Measurements from ENCODE around the gene SRSF1. TPM values are rescaled to one million over a fixed set of nuclear protein-coding genes. Genes with fewer than 3 reads are reported as not detected.

SRSF1 gene
- total and polyA plus RNA-seq, 9 donors: 77.8 to 184 (median 157) TPM

- Histone ChIP-seq H3K36me3 (no peaks in the 10 kb centered on the region), H3K4me1 (ENCODE audit: insufficient read depth) (no peaks in the 10 kb centered on the region), H3K9me3 (no peaks in the 10 kb centered on the region), H3K27ac (no peak overlapping the region), H3K4me3 (no peak overlapping the region), H3K27me3 (no peaks in the 10 kb centered on the region)
- no peak for TF ChIP-seq POLR2A (IDR thresholded peaks at IDR 0.05)
- TF ChIP-seq EP300 (IDR thresholded peaks at IDR 0.05): no peak
- TF ChIP-seq, protein P1, sequence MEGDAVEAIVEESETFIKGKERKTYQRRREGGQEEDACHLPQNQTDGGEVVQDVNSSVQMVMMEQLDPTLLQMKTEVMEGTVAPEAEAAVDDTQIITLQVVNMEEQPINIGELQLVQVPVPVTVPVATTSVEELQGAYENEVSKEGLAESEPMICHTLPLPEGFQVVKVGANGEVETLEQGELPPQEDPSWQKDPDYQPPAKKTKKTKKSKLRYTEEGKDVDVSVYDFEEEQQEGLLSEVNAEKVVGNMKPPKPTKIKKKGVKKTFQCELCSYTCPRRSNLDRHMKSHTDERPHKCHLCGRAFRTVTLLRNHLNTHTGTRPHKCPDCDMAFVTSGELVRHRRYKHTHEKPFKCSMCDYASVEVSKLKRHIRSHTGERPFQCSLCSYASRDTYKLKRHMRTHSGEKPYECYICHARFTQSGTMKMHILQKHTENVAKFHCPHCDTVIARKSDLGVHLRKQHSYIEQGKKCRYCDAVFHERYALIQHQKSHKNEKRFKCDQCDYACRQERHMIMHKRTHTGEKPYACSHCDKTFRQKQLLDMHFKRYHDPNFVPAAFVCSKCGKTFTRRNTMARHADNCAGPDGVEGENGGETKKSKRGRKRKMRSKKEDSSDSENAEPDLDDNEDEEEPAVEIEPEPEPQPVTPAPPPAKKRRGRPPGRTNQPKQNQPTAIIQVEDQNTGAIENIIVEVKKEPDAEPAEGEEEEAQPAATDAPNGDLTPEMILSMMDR (IDR thresholded peaks at IDR 0.05): no peak
- 56 to 66% (median 60%) methylated on average over 6 of the region's 6 CpGs for WGBS, 3 donors
- DNase-seq: no peak
- intact Hi-C loops (cut with DNase I): no loop called here
Observed at GRCh38 chr17:58032691-58033415, 25.8 kb upstream of the SRSF1 start.

DNA sequence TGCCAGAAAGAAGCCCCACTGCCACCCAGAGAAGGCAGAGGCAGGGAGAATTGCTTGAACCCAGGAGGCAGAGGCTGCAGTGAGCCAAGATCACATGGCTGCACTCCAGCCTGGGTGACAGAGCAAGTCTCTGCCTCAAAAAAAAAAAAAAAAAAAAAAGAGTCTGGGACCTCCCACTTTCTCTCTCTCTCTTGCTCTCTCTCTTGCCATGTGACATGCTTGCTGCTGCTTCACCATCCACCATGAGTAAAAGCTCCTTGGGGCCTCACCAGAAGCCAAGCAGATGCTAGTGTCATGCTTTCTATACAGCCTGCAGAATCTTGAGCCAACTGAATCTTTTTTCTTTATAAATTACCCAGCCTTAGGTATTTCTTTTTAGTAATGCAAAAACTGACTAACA lies 21.5 kb upstream of the SRSF1 start:
- intact Hi-C loops (cut with DNase I): no loop called here
- no peak overlapping the region for H3K4me3 ChIP-seq
- TF ChIP-seq, protein P1 (IDR thresholded peaks at IDR 0.05): no peak
- no peak for TF ChIP-seq POLR2A (IDR thresholded peaks at IDR 0.05)
- TF ChIP-seq EP300 (IDR thresholded peaks at IDR 0.05): no peak
- H3K36me3 ChIP-seq: no peaks in the 10 kb centered on the region
- H3K27me3 ChIP-seq: no peaks in the 10 kb centered on the region
- no peak overlapping the region for H3K27ac ChIP-seq
- no peak for DNase-seq
- H3K4me1 ChIP-seq (ENCODE audit: insufficient read depth): no peaks in the 10 kb centered on the region
- no peaks in the 10 kb centered on the region for H3K9me3 ChIP-seq

- H3K4me1 ChIP-seq (ENCODE audit: insufficient read depth): no peaks in the 10 kb centered on the region
- H3K27me3 ChIP-seq: no peaks in the 10 kb centered on the region
- no peaks in the 10 kb centered on the region for H3K9me3 ChIP-seq
- TF ChIP-seq POLR2A (IDR thresholded peaks at IDR 0.05) (no peak), EP300 (IDR thresholded peaks at IDR 0.05) (no peak)
- TF ChIP-seq, protein P1 (IDR thresholded peaks at IDR 0.05): no peak
- DNase-seq: no peak
- no peak overlapping the region for H3K27ac ChIP-seq
- 76 to 83% (median 77%) methylated on average over 9 of the region's 9 CpGs for WGBS, 3 donors
- intact Hi-C loops (cut with DNase I): no loop called here
- H3K36me3 ChIP-seq: no peaks in the 10 kb centered on the region
- H3K4me3 ChIP-seq: no peak overlapping the region
Observed at GRCh38 chr17:58020401-58020800, 13.4 kb upstream of the SRSF1 start.

GRCh38 chr17:58019521-58019920 lies 12.5 kb upstream of the SRSF1 start:
- Histone ChIP-seq H3K9me3 (no peaks in the 10 kb centered on the region), H3K4me3 (no peak overlapping the region), H3K4me1 (ENCODE audit: insufficient read depth) (no peaks in the 10 kb centered on the region), H3K27ac (no peak overlapping the region), H3K27me3 (no peaks in the 10 kb centered on the region), H3K36me3 (no peaks in the 10 kb centered on the region)
- TF ChIP-seq, protein P1 (IDR thresholded peaks at IDR 0.05): no peak
- no peak for TF ChIP-seq EP300 (IDR thresholded peaks at IDR 0.05)
- TF ChIP-seq POLR2A (IDR thresholded peaks at IDR 0.05): no peak
- intact Hi-C loops (cut with DNase I): no loop called here
- no peak for DNase-seq

Data from ovary (tissue), 9 donors.